HG02623 (cell line): Measurements from ENCODE around the gene SLC17A7.
"Not testable (repeated sequence)": the region's sequence is repeated elsewhere in the genome, so short reads cannot be mapped to it uniquely, and the experiment has no call there.

Experiments used
- ATAC-seq: cut with Tn5 transposase; IDR thresholded peaks from one replicate; pipeline ENCODE4 v1.9.1; 2021; ENCODE audit warnings: moderate library complexity; ENCODE audit not compliant: unreplicated experiment

SLC17A7 gene

GRCh38 chr19:49441210-49441959 is at the start of gene SLC17A7:
Gene SLC17A7, minus strand, starts transcription at chr19:49441527. Its CDS starts 148 bp downstream, at chr19:49441379.
- ATAC-seq, result no peak

DNA sequence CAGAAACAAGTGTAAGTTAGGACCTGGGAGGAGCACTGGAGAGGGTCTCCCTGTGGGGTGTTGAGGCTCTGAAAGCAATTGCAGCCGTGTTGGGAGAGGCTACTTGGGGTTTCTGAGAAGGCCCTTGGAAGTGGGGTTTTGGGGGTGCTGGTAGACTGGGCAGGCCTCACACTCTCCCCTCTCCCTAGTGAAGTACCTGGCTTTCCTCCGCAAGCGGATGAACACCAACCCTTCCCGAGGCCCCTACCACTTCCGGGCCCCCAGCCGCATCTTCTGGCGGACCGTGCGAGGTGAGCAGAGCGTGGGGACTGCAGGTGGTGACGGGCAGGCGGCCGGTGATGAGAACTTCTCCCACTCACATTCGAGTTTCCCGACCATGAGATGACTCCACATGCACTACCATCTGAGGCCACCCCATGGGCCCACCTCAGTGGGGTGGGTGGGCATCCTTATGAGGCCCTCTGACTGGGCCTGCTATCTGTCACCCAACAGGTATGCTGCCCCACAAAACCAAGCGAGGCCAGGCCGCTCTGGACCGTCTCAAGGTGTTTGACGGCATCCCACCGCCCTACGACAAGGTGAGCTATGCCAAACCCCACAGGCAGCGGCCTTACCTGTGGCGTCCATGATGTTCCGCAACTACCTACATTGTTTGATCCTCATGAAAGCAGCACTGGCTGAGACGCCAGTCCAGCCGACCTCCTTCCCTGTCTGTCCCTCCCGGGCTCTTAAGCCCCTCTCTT is 49.1 kb upstream of the SLC17A7 start:
- no peak for ATAC-seq

GRCh38 chr19:49489601-49490167 is 48.4 kb upstream of the SLC17A7 start:
- no peak for ATAC-seq

GRCh38 chr19:49488863-49489537 is 47.7 kb upstream of the SLC17A7 start:
- ATAC-seq, result no peak

- ATAC-seq, result no peak
Observed at GRCh38 chr19:49488046-49488862, 46.9 kb upstream of the SLC17A7 start.

DNA sequence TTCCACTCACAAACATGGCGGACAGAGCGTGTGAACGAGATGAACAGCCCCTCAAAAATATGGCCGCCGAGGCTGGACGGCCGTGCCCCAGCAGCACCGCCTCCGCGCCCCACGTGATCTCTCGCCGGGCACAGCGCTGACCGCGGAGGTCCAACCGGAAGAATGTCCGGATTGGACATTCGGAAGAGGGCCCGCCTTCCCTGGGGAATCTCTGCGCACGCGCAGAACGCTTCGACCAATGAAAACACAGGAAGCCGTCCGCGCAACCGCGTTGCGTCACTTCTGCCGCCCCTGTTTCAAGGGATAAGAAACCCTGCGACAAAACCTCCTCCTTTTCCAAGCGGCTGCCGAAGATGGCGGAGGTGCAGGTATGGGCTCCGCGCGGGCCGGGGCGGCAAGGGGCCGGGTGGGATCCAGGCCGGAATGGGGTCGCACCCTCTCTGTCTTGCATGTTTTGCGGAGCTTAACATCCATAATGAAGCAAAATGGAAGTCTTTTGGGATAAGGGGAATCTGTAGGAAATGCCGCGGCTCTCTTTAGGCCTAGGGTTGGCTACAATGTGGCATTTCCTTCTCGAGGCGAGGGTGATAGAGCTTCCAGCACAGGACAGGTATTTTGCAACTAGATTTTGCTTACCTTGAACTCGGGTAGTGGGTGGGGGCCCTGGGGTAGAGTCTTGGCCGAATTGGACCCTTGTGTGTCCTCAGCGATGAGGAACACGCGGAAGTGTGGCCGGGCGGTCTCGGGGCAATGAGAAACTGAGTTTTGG is 46.1 kb upstream of the SLC17A7 start, which contains the start of gene RPL13A:
Gene RPL13A (plus strand): TSS at position 332 of the 769 bp plus-strand sequence. CDS start 22 bp downstream, at position 354.
- peak; percentile 87 for ATAC-seq

GRCh38 chr19:49486710-49487276 is 45.5 kb upstream of the SLC17A7 start:
- no peak for ATAC-seq

GRCh38 chr19:49486232-49486631 is 44.9 kb upstream of the SLC17A7 start:
- ATAC-seq, result no peak

GRCh38 chr19:49481020-49481683 is 39.8 kb upstream of the SLC17A7 start:
- no peak for ATAC-seq

GRCh38 chr19:49479975-49480628 is 38.8 kb upstream of the SLC17A7 start:
- no peak for ATAC-seq

DNA sequence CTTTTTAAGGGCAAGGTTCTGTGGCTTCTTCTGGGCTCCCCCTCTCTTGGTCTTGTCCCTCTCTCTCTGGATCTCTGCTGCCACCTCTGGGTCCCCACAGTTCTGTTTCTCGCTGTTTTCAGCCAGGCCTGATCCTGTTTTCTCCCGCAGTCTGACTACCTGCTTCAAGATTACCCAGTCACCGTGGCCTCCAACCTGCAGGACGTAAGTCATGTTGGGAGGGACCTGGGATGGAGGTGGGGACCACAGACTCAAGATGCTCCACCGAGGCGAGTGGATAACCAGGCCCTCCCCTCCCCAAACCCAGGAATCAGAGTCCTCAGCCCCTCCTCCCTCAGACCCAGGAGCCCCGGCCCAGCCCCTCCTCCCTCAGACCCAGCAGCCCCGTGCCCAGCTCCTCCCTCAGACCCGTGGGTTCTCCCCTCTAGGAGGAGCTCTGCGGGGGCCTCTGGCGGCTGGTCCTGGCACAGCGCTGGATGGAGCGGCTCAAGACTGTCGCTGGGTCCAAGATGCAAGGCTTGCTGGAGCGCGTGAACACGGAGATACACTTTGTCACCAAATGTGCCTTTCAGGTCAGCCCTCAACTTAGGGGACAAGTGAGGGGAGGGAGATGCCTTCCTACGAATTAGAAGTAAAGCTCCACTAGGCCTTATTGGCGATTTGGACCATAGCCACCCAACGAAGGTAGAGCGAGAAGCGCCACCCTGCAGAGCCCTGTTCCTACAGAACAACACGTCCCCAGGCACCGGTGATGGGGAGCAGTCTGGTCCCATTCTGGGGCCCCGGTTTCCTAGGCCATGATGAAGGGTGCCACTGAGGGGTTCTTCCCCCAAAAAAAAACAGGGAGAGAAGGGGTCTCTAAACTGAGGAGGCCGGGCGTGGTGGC is 34.9 kb upstream of the SLC17A7 start:
- ATAC-seq, result no peak

DNA sequence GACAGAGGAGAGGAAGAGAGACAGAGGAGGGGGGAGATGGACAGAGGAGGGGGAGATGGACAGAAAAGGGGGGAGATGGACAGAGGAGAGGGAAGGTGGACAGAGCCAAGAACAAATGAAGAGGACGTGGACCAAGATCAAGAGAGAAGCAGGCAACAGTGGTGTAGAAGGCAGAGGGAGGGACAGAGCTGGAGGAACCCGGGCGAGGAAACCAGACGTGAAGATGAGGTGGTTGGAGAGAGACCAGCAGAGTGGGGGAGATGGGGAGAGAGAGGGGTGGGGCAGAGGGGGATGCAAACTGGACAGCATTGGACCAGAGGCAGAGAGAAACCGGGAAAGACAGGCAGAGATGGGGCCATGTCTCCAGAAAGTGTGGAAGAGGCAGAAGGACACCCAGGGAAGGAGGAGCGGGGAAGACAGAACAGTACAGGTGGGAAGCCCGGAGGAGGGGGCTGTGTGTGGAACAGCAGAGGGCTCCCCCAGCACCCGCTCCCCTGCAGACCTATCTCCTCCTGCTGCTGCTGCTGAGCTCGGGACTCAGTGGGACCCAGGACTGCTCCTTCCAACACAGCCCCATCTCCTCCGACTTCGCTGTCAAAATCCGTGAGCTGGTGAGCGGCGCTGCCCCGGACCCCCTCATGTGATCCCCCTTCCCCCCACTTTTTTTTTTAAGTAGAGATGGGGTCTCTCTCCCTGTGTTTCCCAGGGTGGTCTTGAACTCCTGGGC is 34.0 kb upstream of the SLC17A7 start:
- no peak for ATAC-seq

DNA sequence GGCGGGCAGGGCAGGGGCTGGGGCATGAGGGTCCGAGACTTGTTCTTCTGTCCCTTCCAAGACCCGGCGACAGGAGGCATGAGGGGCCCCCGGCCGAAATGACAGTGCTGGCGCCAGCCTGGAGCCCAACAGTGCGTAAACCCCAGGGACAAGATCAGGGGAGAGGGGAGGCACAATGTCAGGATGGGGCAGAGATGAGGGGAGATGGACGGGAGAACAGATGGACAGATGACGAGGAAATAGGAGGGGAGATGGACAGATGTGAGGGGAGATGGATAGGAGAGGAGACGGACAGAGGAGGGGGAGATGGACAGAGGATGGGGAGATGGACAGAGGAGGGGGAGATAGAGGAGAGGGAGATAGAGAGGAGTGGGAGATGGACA is 33.2 kb upstream of the SLC17A7 start:
- no peak for ATAC-seq

DNA sequence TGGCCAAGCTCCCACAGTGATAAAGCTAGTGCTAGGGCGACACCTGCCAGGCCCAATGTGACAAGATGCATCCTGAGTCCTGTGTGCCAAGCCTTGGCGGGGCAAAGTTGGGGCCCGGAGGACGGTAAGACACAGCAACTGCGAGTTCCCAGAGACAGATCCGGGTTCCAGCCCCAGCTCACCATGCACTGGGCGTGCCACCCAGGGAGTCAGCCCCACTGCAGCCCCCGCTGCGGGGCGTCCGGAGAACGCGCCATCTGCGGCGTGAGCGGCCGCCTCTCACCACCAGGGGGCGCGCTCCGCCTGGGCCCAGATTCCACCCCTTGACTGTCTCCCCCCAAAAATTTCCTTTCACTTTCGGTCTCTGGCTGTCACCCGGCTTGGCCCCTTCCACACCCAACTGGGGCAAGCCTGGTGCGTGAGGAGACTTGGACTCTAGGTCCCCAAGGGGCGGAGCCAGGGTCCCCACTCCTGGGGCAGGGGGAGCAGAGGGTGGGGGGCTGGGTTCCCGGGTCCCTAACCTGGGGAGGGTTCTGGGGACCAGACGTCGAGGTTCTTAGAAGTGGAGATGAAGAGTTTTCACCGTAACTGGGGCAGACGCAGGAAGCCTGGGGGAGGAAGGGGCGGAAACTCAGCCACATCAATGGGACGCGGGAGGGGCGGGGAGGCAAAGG is 32.7 kb upstream of the SLC17A7 start, which contains the start of gene FLT3LG:
Gene FLT3LG (plus strand): TSS at position 348 of the 674 bp plus-strand sequence. CDS start 425 bp downstream, outside the sequence.
- no peak for ATAC-seq

DNA sequence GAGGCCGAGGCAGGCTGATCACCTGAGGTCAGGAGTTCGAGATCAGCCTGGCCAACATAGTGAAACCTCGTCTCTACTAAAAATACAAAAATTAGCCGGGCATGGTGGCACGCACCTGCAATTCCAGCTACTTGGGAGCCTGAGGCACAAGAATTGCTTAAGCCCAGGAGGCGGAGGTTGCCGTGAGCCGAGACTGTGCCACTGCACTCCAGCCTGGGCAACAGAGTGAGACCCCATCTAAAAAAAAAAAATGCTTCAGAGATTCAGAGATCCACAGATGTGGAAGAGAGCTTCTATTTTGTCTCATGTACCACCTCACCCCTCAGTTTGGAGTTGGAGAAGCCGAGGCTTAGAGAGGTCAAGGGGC is 32.2 kb upstream of the SLC17A7 start:
- not testable (repeated sequence) for ATAC-seq

DNA sequence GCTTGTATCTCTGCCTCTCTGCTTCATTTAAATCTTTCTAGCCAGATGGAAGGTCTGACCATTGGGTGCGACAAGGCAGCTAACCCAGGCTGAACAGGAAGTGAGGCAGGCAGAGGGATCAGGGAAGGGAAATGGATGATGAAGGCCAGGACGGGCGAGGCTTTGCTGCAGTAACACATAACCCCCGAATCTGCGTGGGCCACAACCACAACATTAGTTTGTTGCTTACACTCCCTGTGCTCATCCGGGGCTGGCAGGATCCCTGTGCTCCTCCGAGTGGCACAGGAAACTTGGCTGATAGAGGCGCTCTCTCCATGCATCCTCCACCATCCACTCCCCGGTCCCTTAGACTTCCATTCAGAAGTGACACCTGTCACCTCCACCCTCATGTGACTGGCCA is 31.6 kb upstream of the SLC17A7 start:
- no peak for ATAC-seq
